ENCODE results near the gene SMYD2. TPM values are rescaled to one million over a fixed set of nuclear protein-coding genes. Genes with fewer than 3 reads are reported as not detected.

Gene SMYD2
- polyA plus RNA-seq, 1 donor from 2014 or later: 36.9 TPM

DNA sequence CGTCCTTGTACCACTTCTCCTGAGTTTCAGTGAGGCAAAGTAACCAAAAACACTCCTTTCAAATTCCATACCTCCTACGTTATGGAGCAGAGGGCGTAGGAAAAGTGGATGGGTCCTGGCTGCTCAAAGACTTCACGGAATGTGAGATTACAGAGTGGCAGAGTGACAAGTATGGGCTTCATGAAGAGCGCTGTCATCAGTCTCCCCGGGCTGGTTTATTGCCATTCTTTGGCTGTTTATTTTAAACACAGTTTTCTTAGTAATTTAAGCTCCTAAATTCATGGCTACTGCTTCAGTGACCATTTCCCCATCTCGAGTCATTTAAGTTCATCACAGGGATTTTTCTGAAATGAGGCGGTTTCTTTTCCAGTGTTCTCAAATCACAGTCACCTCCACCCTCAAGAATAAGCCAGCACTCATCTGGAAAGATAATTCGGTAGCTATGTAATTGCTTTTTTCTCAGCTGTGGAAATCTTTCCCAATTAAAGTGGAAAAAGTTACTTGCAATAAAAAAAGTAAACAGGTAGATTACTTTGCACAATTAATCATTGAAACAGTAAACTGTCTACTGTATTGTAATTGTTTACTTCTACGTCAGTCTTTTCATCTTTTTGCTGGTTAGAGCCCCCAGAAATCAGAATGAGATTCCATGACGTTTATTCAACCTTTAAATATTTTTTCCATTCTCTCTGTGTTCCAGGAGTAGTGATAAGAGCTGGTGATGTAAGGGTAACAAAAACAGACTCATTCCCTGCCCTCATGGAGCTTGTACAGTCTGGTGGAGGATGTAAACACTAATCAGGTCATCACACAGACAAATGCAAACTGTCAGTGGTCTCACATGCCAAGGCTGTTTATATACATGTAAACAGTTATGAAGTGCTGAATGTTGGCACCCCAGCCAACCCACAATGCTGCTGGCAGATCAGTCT, 3.0 kb upstream of the SMYD2 start:
- Histone ChIP-seq H3F3A (ENCODE audit: insufficient read depth, low read length, poor library complexity, severe bottlenecking) (peaks cover 8% of the 10 kb centered on the region), H2AFZ (ENCODE audit: low read depth, low read length) (no peak overlapping the region), H3K36me3 (ENCODE audit: insufficient read depth, low read length) (no peaks in the 10 kb centered on the region), H4K20me1 (ENCODE audit: insufficient read depth) (no peaks in the 10 kb centered on the region), H3K9ac (ENCODE audit: low read length) (no peak overlapping the region), H3K27ac (ENCODE audit: low read length) (no peak overlapping the region), H3K4me2 (ENCODE audit: low read length) (no peak overlapping the region), H3K9me3 (ENCODE audit: low read length) (no peaks in the 10 kb centered on the region), H3K27me3 (ENCODE audit: insufficient read depth, low read depth, low read length) (no peaks in the 10 kb centered on the region), H3K4me3 (ENCODE audit: low read length) (no peak overlapping the region), H3K9me2 (ENCODE audit: insufficient read depth, low read length) (no peaks in the 10 kb centered on the region), H3K79me2 (replicated peaks; ENCODE audit: insufficient read depth, low read length) (no peaks in the 10 kb centered on the region)
- TF ChIP-seq POLR2AphosphoS5 (IDR thresholded peaks at IDR 0.05): no peak
- TF ChIP-seq RAD21 (conservative IDR thresholded peaks at IDR 0.05): no peak
- no peak for TF ChIP-seq EP300 (conservative IDR thresholded peaks at IDR 0.05; ENCODE audit: poor library complexity, severe bottlenecking)
- TF ChIP-seq SMC3 (conservative IDR thresholded peaks at IDR 0.05; ENCODE audit: poor library complexity): no peak

DNA sequence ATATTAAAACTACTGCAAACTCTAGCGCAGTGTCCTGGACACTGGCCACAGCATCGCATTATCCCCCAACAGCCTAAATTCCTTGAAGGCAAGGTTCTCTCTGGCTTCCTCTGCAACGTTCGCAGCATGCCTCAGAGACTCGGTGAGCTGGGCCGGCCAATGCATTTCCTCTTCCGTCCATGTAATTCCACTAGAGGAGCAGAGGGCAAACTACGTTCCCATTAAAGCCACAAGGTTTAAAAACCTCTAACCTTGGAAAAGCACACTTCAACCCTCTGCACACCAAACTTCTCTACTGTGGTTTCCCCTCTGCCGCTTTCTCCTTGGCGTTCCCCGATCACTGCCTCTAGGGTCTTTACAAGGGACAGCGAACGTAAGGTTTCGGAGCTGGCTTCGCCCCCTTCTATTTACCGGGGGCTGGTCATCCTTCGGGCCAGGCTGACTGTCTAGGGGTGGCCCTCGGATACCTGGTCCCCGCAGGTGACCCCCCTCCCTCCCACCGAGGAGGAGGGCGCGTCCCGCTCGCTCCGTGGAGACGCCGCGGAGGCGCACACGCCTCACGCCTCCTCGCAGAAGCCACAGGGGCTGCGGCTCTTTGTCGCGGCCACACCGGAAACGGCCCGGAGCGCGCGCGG, 456 bp upstream of the SMYD2 start:
- Histone ChIP-seq H3K36me3 (ENCODE audit: insufficient read depth, low read length) (no peaks in the 10 kb centered on the region), H2AFZ (ENCODE audit: low read depth, low read length) (peak overlapping the region; percentile 58), H3K9me3 (ENCODE audit: low read length) (no peaks in the 10 kb centered on the region), H3K4me2 (ENCODE audit: low read length) (peak overlapping the region; percentile 43), H3K27me3 (ENCODE audit: insufficient read depth, low read depth, low read length) (no peaks in the 10 kb centered on the region), H3K9ac (ENCODE audit: low read length) (peak overlapping the region; percentile 87), H3K9me2 (ENCODE audit: insufficient read depth, low read length) (no peaks in the 10 kb centered on the region), H3F3A (ENCODE audit: insufficient read depth, low read length, poor library complexity, severe bottlenecking) (peaks cover 8% of the 10 kb centered on the region), H3K4me3 (ENCODE audit: low read length) (peak overlapping the region; percentile 87), H4K20me1 (ENCODE audit: insufficient read depth) (no peaks in the 10 kb centered on the region), H3K27ac (ENCODE audit: low read length) (peak overlapping the region; percentile 57), H3K79me2 (replicated peaks; ENCODE audit: insufficient read depth, low read length) (no peaks in the 10 kb centered on the region)
- TF ChIP-seq, protein P1, sequence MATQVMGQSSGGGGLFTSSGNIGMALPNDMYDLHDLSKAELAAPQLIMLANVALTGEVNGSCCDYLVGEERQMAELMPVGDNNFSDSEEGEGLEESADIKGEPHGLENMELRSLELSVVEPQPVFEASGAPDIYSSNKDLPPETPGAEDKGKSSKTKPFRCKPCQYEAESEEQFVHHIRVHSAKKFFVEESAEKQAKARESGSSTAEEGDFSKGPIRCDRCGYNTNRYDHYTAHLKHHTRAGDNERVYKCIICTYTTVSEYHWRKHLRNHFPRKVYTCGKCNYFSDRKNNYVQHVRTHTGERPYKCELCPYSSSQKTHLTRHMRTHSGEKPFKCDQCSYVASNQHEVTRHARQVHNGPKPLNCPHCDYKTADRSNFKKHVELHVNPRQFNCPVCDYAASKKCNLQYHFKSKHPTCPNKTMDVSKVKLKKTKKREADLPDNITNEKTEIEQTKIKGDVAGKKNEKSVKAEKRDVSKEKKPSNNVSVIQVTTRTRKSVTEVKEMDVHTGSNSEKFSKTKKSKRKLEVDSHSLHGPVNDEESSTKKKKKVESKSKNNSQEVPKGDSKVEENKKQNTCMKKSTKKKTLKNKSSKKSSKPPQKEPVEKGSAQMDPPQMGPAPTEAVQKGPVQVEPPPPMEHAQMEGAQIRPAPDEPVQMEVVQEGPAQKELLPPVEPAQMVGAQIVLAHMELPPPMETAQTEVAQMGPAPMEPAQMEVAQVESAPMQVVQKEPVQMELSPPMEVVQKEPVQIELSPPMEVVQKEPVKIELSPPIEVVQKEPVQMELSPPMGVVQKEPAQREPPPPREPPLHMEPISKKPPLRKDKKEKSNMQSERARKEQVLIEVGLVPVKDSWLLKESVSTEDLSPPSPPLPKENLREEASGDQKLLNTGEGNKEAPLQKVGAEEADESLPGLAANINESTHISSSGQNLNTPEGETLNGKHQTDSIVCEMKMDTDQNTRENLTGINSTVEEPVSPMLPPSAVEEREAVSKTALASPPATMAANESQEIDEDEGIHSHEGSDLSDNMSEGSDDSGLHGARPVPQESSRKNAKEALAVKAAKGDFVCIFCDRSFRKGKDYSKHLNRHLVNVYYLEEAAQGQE (IDR thresholded peaks at IDR 0.05; ENCODE audit: borderline replicate concordance): no peak
- TF ChIP-seq TAF1 (IDR thresholded peaks at IDR 0.05; ENCODE audit: low read depth): peak; percentile 20
- TF ChIP-seq EP300 (conservative IDR thresholded peaks at IDR 0.05; ENCODE audit: poor library complexity, severe bottlenecking): no peak
- peak; percentile 14 for TF ChIP-seq RAD21 (conservative IDR thresholded peaks at IDR 0.05)
- TF ChIP-seq EZH2 (IDR thresholded peaks at IDR 0.05; ENCODE audit: borderline replicate concordance, insufficient read depth, low read length, poor library complexity, severe bottlenecking): no peak
- TF ChIP-seq MXI1 (conservative IDR thresholded peaks at IDR 0.05; ENCODE audit: poor library complexity, severe bottlenecking): peak; percentile 45
- TF ChIP-seq, protein P2, sequence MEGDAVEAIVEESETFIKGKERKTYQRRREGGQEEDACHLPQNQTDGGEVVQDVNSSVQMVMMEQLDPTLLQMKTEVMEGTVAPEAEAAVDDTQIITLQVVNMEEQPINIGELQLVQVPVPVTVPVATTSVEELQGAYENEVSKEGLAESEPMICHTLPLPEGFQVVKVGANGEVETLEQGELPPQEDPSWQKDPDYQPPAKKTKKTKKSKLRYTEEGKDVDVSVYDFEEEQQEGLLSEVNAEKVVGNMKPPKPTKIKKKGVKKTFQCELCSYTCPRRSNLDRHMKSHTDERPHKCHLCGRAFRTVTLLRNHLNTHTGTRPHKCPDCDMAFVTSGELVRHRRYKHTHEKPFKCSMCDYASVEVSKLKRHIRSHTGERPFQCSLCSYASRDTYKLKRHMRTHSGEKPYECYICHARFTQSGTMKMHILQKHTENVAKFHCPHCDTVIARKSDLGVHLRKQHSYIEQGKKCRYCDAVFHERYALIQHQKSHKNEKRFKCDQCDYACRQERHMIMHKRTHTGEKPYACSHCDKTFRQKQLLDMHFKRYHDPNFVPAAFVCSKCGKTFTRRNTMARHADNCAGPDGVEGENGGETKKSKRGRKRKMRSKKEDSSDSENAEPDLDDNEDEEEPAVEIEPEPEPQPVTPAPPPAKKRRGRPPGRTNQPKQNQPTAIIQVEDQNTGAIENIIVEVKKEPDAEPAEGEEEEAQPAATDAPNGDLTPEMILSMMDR (IDR thresholded peaks at IDR 0.05; ENCODE audit: poor library complexity, severe bottlenecking): no peak
- peak; percentile 57 for TF ChIP-seq POLR2AphosphoS5 (IDR thresholded peaks at IDR 0.05)
- TF ChIP-seq SMC3 (conservative IDR thresholded peaks at IDR 0.05; ENCODE audit: poor library complexity): no peak

All from neural cell (in vitro differentiated cells).